Stimulated activated CD4-positive, alpha-beta T cell treated with anti-CD3 and anti-CD28 coated beads, Interleukin-15, amount 100 ng/mL, for 24 hours (primary cell): ENCODE measurements around the gene SOCS6.
"Not testable (repeated sequence)": the region's sequence is repeated elsewhere in the genome, so short reads cannot be mapped to it uniquely, and the experiment has no call there.

ENCODE experiments used
- DNase-seq: peaks from one replicate; pipeline ENCODE4 v3.0.0-alpha.2; 2020

Gene SOCS6

DNA sequence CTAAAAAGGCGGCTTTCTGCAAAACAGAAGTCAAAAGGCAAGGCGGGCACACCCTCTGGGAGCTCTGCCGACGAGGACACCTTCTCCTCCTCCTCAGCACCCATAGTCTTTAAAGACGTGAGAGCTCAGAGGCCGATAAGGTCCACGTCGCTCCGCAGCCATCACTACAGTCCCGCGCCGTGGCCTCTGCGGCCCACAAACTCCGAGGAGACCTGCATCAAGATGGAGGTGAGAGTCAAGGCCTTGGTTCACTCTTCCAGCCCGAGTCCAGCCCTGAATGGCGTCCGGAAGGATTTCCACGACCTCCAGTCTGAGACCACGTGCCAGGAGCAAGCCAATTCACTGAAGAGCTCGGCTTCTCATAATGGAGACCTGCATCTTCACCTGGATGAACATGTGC lies 36.1 kb downstream of the SOCS6 start:
- no peak for DNase-seq

DNA sequence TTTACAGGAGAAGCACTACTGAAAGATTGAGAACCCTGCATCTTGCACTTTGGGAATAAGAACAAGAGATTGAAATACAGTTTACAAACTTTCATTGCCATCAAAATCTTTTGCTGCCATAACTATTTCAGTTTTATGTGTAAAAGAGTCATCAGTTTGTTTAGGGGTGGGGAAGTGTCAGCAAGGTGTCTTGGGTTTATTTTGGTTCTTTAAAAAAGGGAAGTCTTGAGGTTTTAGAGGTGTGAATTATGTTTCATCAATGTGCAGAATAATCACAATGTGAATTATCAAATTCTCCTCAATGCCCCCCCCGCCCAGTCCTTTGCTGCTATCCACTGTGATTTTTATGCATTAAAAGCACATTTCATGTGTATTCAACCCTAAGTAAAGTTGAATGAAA lies 37.4 kb downstream of the SOCS6 start:
- no peak for DNase-seq

DNA sequence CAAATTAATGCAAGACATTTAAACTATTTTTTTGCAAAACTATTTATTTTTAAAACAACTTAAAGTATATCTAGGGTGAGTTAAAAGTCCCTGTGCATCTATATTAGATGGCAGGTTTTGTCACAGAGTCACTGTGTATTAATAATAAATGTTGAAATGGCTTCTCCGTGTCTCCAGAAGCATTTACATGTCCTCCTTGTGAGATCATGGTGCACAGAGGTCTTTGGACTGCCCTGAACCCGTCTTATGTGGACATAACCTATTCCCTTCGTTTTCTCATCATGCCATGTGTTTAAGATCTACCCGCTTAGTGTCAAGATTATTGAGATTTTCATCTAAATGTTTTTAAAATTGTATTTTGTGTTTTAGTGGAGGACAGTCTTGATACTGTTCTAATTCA lies 39.3 kb downstream of the SOCS6 start:
- no peak for DNase-seq

DNA sequence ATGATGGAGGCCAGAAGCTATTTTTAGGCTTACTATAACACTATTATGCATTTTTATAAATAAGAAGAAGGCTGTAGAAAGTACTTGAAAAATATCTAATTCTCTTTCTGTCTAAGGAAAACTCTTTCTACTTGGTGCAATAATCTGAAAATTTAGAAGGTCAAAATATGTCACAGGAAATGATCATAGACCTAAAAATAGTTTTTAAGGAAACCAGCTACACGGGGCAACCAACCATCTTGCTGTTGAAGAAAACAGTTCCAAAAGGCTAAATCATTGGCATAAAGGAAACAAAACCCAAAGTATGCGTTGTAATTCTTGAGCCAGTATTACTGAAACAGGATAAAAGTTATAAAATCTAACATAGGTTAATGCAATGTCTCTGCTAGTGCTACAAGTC lies 40.2 kb downstream of the SOCS6 start:
- no peak for DNase-seq

DNA sequence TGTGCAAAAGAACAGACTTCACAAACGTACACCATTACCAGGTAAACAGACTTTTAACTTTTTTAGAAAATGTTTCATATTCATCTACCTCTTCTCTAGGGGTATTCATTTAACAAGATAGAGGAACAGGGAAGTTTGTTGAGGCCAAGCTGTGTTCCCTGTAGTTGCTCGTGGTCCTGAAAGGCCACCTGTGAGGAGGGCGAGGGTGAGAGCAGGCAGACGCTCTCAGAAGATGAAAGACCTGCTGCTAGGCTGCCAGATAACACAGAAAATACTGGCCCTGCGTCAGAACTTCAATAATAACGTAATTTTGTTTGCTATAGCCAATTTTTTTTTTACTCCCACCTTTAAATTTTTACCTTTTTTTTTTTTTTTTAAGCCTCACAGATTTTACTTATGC lies 42.0 kb downstream of the SOCS6 start:
- DNase-seq = no peak

DNA sequence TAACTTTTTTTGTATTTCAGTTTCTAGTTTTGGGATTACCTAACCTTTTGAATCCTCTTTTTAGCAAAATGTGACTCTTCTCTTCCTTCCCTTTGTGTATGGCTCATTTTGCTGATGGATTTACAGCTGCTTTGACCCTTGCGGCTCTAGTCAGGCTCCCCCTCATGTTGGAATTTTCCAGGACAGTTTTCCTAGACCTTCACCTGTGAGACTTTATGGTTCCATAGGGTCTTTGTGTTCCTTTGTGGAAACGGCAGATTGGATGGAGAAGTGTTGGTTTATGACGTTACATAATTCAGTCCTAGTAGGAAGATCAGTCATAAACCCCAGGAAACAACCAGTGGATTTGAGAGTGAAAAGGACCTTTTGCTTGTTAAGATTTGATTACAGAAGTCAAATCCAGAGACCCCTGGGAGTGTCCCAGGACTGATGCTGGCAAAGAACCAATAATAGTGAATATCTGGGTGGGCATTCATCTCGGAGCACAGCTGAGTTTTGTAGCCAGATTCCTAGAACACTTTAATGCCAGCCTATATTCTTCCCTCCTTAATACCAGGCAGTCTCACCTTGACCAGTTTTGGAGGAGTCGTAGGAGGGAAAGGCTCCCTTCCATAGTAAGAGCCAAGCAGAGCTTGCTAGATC lies 42.7 kb downstream of the SOCS6 start:
- DNase-seq = no peak

DNA sequence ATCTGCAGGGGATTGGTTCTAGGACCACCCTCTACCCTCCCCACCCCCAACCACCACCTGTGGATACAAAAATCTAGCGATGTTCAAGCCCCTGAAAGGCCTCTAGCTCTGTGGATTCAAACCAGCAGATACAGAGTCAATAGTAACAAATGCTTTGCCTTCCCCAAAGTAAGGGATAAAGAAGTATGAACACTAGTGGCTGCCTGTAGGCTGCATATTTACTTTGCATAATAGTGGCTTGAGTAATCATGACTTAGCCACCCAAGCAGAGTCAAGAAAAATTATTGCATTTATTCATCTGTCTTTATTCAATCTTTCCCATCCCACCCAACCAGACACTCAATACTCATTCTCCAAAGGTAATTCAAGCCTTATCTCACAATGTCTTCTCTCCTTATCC lies 43.8 kb downstream of the SOCS6 start:
- no peak for DNase-seq

DNA sequence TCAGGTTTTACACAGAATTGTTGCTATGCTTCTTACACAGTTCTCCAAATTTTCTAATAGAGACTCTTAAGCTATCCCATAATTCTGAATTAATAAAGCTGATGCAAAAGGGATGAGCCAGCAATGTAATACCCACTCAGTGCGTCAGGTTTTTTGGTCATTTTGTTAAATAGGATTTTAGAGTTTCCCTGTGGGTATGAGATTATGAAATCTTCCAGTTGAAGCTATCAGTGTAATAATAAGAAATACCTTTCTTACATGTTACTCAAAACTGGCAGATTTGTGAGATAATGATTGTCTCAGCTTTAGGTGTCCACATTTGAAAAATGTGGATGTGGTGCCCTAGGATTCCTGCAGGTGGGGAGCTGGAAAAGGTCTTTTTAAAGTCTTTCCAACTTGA lies 44.5 kb downstream of the SOCS6 start:
- no peak for DNase-seq

DNA sequence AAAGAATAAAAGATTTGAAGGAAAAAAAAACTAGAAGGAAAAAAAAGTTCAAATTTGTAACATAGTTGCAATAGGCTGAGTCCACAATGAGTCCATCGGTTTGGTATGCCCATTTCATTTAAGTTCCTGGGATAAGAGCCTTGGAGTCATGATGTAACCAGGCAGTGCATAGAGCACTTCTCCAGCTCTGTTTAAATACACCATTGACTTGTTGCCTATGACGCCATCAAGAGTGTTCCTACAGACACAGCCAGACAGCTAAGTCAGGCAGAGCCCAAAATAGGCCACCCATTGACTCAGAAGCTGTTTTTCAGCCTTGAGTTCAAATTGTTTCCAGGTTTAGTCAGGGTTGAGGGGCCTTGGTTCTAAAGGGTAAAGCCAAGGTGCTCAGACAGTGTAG lies 44.9 kb downstream of the SOCS6 start:
- no peak for DNase-seq

DNA sequence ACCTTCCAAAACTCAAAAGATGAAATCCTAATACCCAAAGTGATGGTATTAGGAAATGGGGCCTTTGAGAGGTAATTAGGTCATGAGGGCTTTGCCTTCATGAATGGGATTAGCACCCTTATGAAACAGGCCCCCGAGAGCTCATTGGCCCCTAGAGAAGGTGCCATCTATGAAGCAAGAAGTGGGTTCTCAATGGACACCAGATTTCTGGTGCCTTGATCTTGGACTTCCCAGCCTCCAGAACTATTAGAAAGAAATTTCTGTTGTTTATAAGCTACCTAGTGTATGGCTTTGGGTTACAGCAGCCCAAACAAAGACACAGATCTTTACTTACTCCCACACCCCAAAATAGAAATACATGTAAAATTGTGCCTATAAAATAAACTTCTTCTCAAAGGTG lies 45.4 kb downstream of the SOCS6 start:
- no peak for DNase-seq

DNA sequence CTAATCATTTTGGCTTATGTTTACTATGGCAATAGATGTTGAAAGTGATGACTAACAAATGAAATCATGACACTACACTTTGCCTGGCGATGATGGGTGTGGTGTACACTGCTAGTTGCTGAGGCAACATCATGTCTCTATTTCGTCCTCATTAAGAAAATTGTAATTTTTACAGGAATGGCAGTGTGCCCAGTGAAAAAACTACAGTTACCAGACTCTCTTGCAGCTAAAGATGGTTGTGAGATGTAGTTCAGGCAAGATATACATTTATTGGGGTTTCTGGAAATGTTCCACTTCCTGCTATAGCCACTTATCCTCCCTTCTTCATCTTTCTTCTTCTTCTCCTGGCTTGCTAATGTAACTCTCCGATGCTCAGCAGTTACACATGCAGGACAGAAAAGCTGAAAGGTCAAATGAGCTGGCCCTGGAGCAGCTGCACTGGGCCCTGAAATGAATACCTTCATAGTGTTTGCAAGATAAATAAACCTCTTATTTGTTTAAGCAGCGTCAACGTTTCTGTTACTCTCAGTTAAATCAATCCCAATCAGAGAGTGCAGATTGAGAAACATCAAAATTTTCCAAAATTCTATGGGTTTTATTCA lies 46.0 kb downstream of the SOCS6 start:
- DNase-seq = no peak

DNA sequence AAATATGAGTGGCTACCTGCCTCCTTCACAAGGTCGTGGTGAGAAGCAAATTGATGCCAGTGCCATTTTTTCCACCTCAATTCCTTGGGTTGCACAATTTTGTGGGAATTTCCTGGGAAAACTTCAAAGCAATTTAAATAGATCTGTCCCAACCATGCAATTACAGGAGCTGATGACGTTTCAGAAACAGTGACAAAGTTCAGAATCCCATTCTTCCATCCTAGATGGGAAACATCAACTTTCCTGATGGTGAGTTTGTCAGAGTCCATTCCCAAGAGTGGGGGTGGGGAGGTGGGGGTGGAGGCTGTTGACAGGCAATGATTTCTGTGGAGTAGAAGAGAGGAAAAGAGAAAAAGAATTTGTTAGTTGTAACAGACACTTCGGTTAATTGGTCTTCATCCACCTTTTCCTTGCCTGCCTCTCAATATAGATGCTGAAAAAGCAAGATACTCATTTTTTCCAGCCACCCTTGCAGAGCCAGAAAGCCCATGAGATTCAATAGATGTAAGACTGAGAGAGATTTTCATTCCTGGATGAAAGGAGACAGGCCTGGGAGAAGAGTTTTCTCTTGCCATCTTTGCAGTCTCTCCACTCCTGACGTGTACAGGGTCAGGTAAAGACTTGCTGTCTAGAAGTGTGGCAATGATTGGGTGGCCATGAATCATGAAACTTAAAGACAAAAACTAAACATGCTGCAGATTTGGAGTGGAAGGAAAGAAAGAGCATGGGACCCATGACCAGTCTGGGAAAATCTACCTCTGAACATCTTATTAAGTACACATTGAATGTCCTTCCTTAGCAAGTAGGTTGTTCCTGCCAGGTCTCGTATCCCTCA lies 47.3 kb downstream of the SOCS6 start:
- DNase-seq = no peak

DNA sequence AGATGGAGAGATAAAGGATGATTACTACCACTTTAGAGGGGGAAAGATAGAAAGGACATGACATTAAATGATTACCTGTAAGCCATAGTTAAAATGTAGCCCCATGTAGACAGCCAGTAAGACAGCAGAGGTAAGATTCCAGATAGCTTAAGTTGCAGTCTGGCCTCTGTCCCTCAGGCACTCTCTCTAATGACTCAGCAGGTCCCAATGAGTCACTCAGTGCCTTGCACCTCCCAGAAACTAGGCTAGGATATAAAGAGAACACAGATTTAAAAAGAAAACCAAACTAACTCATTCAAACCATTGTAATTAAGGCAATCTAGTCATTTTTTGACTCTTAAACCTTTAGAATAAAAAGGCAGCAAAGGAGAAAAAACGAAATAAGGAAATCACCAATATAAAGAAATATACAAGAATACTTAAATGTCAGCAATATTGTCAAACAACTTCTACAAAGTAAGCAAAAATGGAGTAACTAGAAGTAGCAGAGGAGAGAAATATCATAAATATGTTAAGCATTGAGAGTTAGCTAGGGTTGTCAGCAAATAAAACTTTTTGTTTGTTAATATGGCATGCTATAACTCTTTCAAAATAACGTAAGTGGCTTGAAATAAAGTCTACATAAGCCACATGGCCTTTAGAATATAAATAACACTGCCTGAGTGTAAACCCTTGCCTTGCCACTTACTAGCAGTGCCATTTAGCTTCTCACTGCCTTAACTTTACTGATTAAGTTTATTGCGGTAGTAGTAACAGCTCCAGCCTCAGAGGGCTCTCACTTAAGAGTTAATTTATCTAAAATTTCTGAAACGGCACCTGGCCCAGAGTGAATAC lies 48.5 kb downstream of the SOCS6 start:
- no peak for DNase-seq

DNA sequence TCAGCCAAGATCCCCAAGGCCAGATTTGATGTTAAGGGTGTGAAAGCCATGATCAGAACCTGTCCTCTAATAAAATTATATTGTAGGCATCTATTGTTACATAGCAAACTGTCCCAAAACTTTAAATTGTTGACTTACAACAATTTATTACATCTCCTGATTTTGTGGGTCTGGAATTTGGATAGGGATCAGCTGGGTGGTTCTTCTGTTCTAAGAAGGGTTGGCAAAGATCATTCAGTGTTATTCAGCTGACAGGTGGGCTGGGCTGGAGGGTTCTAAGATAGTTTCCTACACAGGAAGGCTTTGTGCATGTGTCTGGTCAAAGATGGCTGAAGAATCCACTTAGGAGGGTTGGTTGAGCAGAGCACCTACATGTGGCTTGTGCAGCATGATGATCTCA lies 50.0 kb downstream of the SOCS6 start:
- DNase-seq = no peak

DNA sequence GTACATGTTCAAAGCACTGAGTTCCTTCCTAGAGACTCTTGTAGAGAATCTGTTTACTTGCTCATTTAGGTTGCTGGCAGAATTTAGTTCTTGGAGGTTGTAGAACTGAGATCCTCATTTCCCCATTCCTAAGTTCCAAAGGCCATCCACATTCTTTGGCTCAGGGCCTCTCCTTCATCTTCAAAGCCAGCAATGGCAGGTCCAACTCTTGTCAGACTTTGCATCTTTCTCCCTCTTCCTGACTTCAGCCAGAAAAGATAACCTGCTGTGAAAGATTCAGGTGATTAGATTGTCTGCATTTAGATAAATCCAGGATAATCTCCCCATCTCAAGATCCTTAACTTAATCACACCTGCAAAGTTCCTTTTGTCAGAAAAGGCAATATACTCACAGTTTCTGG lies 51.1 kb downstream of the SOCS6 start:
- no peak for DNase-seq

DNA sequence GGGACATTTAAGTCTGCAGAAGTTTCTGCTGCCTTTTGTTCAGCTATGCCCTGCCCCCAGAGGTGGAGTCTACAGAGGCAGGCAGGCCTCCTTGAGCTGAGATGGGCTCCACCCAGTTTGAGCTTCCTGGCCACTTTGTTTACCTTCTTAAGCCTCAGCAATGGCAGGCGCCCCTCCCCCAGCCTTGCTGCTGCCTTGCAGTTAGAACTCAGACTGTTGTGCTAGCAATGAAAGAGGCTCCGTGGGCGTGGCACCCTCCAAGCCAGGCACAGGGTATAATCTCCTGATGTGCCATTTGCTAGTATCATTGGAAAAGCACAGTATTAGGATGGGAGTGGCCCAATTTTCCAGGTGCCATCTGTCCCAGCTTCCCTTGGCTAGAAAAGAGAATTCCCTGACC lies 59.6 kb downstream of the SOCS6 start:
- DNase-seq = not testable (repeated sequence)

DNA sequence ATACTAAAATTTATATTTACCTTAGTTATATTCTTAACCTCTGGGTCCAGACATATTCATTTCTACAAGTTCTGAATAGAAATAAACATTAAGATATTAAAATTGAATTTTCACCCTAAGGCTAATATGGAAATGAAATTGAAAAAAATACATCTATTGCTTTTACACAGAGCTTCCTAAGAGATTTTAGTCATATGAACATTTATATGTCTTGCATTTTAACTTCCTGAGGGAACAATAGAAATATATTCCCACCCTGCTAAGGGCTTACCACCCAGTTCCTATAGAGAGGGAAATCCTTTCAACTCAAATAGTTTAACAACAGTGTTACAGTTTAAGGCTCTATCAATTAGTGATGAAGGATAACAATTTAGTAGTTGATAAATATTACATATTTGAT lies 60.5 kb downstream of the SOCS6 start:
- no peak for DNase-seq

DNA sequence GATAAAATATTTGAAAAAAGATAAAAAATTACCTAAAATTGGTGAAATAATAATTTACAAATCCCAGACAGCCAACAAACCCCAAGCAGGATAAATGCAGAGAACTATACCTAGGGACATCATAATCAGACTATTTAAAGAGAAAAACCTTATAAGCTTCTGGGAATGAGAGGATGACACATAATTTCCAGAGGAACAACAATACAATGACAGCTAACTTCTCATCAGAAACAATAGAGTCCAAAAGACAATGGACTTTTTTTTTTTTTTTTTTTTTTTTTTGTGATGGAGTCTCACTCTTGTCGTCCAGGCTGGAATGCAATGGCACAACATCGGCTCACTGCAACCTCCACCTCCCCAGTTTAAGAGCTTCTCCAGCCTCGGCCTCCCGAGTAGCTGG lies 65.2 kb downstream of the SOCS6 start:
- DNase-seq = no peak

DNA sequence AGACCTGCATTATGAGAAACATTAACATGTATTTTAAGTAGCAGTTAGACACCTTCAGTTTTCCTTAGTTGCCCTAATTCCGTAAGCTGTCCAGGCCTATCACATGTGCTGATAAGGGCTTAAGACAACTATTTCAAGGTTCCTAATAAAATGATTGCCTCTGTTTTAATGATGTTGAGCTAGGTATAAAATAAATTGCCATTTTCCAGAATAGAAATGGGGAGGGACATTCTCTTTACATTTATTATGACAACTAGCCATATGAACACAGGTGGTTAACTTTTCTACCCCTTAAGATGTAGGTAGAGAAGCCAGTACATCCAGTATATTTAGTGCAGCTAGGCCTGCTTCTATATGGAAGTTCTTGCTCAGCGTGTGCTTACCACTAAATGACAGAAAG lies 65.9 kb downstream of the SOCS6 start:
- no peak for DNase-seq

DNA sequence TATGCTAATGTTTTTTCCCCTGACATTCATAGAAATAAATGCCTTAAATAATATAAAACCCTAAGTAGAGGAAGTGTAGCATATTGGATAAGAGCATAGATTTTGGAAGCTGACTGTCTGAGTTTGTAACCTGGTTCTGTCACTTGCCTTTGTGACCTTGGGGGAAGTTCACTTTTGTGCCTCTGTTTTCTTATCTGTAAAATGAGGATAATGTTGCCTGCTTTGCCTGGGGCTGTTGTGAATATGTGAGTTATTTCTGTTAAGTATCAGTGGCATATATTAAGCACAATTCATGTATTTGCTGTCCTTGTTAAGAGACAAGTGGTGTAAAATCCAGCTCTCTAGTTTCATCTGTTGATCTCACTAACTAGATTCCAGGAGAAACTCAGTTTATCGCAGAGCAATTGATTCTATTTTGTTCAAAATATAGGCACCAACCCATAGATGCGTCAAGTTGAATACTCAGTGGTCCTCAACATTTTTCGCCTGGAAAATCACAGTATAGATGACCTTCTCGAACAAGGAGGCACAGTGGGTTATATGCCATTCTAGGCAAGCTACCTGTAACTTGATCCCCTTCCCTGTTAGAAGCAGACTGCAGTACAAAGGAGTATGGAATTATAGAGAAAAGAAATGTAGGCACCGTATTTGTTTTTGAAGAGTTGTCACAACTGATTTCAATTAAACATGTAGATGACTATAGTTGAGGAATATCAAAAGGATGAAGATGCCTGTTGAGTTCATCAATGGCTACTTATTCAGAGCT lies 67.0 kb downstream of the SOCS6 start:
- no peak for DNase-seq

DNA sequence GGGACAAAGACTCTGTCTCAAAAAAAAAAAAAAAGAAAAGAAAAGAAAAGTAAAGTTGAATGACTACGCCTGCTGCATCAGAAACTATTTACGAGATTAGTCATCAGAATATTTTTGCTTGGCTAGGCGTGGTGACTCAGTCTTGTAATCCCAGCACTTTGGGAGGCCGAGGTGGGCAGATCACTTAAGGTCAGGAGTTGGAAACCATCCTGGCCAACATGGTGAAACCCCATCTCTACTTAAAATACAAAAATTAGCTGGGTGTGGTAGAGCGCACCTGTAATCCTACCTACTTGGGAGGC lies 69.2 kb downstream of the SOCS6 start:
- DNase-seq = not testable (repeated sequence)

DNA sequence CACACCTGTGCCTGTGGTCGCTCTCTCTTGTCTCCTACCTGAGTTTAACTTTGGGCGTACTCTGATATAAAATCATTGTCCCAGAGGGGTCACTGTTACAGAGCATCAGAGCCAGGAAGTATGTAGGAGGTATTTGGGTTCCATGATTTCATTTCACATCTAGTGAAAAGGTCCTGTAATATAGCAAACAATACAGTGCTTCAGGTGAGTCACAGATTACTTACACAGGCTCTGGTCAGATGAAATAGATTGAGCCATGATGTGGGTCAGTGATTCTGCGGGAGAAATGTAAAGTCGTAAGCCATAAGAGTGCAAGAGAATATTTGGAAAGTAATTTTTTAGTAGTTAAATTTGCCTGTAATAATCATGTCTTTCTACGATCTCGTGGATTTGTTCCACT lies 70.2 kb downstream of the SOCS6 start:
- no peak for DNase-seq

DNA sequence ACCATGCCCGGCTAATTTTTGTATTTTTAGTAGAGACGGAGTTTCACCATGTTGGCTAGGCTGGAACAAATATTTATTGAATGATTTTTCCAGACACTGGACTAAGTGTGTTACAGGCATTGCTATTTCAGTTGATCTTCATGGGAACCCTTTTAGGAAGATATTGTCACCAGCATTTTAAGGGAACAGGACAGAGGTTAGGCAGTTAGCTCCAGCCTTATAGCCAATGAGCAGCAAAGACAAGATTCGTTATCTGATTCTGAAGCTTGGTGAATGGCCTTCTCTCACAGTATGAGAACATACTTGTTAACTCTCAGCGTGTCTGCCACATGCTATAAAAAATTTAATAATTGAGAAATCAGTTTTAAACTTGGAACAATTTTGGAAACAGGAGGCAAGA lies 73.4 kb downstream of the SOCS6 start:
- no peak for DNase-seq
